ENCODE results near the gene FARS2. TPM values are rescaled to one million over a fixed set of nuclear protein-coding genes. Genes with fewer than 3 reads are reported as not detected.
A peak's percentile ranks its signal among the peaks of the same experiment; 100 is the strongest.
"Not testable (repeated sequence)": the region's sequence is repeated elsewhere in the genome, so short reads cannot be mapped to it uniquely, and the experiment has no call there.

FARS2 gene
- total and polyA plus RNA-seq, 7 donors = 8.1 to 21.0 (median 12.5) TPM

GRCh38 chr6:5695260-5696245, 434.2 kb downstream of the FARS2 start:
- WGBS, 2 donors = 51 to 63% methylated on average over 12 of the region's 12 CpGs
- H3K36me3 ChIP-seq = no peaks in the 10 kb centered on the region
- TF ChIP-seq, protein P1, sequence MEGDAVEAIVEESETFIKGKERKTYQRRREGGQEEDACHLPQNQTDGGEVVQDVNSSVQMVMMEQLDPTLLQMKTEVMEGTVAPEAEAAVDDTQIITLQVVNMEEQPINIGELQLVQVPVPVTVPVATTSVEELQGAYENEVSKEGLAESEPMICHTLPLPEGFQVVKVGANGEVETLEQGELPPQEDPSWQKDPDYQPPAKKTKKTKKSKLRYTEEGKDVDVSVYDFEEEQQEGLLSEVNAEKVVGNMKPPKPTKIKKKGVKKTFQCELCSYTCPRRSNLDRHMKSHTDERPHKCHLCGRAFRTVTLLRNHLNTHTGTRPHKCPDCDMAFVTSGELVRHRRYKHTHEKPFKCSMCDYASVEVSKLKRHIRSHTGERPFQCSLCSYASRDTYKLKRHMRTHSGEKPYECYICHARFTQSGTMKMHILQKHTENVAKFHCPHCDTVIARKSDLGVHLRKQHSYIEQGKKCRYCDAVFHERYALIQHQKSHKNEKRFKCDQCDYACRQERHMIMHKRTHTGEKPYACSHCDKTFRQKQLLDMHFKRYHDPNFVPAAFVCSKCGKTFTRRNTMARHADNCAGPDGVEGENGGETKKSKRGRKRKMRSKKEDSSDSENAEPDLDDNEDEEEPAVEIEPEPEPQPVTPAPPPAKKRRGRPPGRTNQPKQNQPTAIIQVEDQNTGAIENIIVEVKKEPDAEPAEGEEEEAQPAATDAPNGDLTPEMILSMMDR (IDR thresholded peaks at IDR 0.05) = no peak
- no peak for TF ChIP-seq POLR2AphosphoS5 (IDR thresholded peaks at IDR 0.05)
- no peak for TF ChIP-seq POLR2A (IDR thresholded peaks at IDR 0.05)
- TF ChIP-seq EP300 (IDR thresholded peaks at IDR 0.05) = no peak
- H3K9me3 ChIP-seq = peaks cover 0 to 5% (median 5%) of the 10 kb centered on the region in 4 donors
- no peak for DNase-seq
- H3K4me1 ChIP-seq = peaks cover 0 to 8% (median 0%) of the 10 kb centered on the region in 4 donors
- peak overlapping the region in 2 of 4 donors; percentile 3 to 12 for H3K27ac ChIP-seq
- no peak overlapping the region for H3K4me3 ChIP-seq
- intact Hi-C loops (cut with DNase I) = no loop called here
- no peaks in the 10 kb centered on the region for H3K27me3 ChIP-seq

DNA sequence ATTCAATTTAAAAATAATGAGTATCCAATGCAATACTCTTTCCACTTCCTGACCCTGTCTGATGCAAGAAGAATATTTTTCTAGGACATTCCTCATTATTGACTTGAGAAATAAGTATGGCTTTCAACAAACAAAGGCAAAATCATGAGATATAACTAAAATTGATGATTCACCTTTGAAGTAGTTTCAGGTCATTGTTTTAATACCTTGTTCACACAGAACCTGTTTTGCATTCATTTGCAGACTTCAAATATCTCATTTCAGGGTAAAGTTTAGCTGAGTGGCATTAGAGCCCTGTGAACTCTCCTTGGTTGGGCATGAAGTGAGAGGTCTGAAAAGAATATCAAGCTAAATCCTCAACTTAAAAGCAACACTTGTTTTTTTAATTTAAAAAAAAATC, 436.2 kb downstream of the FARS2 start:
- Histone ChIP-seq H3K4me1 (peaks cover 0 to 15% (median 2%) of the 10 kb centered on the region in 4 donors), H3K4me3 (no peak overlapping the region), H3K27me3 (no peaks in the 10 kb centered on the region), H3K36me3 (no peaks in the 10 kb centered on the region), H3K9me3 (no peaks in the 10 kb centered on the region), H3K27ac (no peak overlapping the region)
- no peak for DNase-seq
- intact Hi-C loops (cut with DNase I) = no loop called here
- TF ChIP-seq POLR2AphosphoS5 (IDR thresholded peaks at IDR 0.05) (no peak), EP300 (IDR thresholded peaks at IDR 0.05) (no peak), POLR2A (IDR thresholded peaks at IDR 0.05) (no peak)
- TF ChIP-seq, protein P1 (IDR thresholded peaks at IDR 0.05) = no peak

- Histone ChIP-seq H3K9me3 (no peaks in the 10 kb centered on the region), H3K4me3 (no peak overlapping the region), H3K27ac (no peak overlapping the region), H3K4me1 (peaks cover 0 to 15% (median 2%) of the 10 kb centered on the region in 4 donors), H3K36me3 (no peaks in the 10 kb centered on the region), H3K27me3 (no peaks in the 10 kb centered on the region)
- intact Hi-C loops (cut with DNase I) = no loop called here
- no peak for DNase-seq
- 98 to 100% methylated on average over 4 of the region's 4 CpGs for WGBS, 2 donors
- TF ChIP-seq POLR2AphosphoS5 (IDR thresholded peaks at IDR 0.05) = no peak
- TF ChIP-seq, protein P1 (IDR thresholded peaks at IDR 0.05) = no peak
- TF ChIP-seq EP300 (IDR thresholded peaks at IDR 0.05) = no peak
- no peak for TF ChIP-seq POLR2A (IDR thresholded peaks at IDR 0.05)
Observed at GRCh38 chr6:5698318-5698717, 437.0 kb downstream of the FARS2 start.

GRCh38 chr6:5699064-5699463, 437.8 kb downstream of the FARS2 start:
- intact Hi-C loops (cut with DNase I); DNase-seq; H3K36me3 ChIP-seq; H3K27me3 ChIP-seq; H3K4me3 ChIP-seq; H3K27ac ChIP-seq; H3K9me3 ChIP-seq: not testable (repeated sequence)
- peaks cover 0 to 15% (median 2%) of the 10 kb centered on the region in 4 donors for H3K4me1 ChIP-seq

GRCh38 chr6:5701174-5701573, 439.9 kb downstream of the FARS2 start:
- TF ChIP-seq, protein P1 (IDR thresholded peaks at IDR 0.05) = no peak
- no peak for TF ChIP-seq EP300 (IDR thresholded peaks at IDR 0.05)
- no peak for TF ChIP-seq POLR2AphosphoS5 (IDR thresholded peaks at IDR 0.05)
- no peak for TF ChIP-seq POLR2A (IDR thresholded peaks at IDR 0.05)
- no peak overlapping the region for H3K27ac ChIP-seq
- no peaks in the 10 kb centered on the region for H3K36me3 ChIP-seq
- no peaks in the 10 kb centered on the region for H3K27me3 ChIP-seq
- no peak for DNase-seq
- 87 to 94% methylated on average over 14 of the region's 14 CpGs for WGBS, 2 donors
- intact Hi-C loops (cut with DNase I) = no loop called here
- no peak overlapping the region for H3K4me3 ChIP-seq
- no peaks in the 10 kb centered on the region for H3K9me3 ChIP-seq
- peaks cover 0 to 6% (median 2%) of the 10 kb centered on the region in 4 donors for H3K4me1 ChIP-seq
